Frontal cortex (tissue), 4 donors: ENCODE measurements around the gene C10orf105. TPM values are rescaled to one million over a fixed set of nuclear protein-coding genes. Genes with fewer than 3 reads are reported as not detected.

ENCODE experiments used
- DNase-seq, 2 donors: peaks; one replicate each; pipeline ENCODE4 v3.0.0; 2012; ENCODE audit warnings: low spot score in 2 of 2
- FAIRE-seq: peaks from 2 replicates; lab custom pipeline; 2012; peaks lifted over from hg19 to GRCh38; lab: Jason Lieb, UNC
- total RNA-seq: library from RNA; depleted of rRNA; stranded (reverse); fragments of >200 nt; gene quantifications from one replicate; pipeline ENCODE4 v1.2.3, GENCODE V29; 2014
- donor health status: control.
- donor health status: control.
- donor health status: control.

The C10orf105 gene
- total RNA-seq, 1 donor from 2014 or later, result not detected

GRCh38 chr10:71740069-71740653 lies 20.6 kb upstream of the C10orf105 start:
- FAIRE-seq, result no peak

GRCh38 chr10:71739358-71739900 lies 19.9 kb upstream of the C10orf105 start:
- FAIRE-seq, result no peak
- DNase-seq, result no peak

More at GRCh38 chr10:71740069-71740653, 20.6 kb upstream of the C10orf105 start:
- DNase-seq, result no peak

GRCh38 chr10:71737834-71738197 lies 18.2 kb upstream of the C10orf105 start:
- no peak for FAIRE-seq
- DNase-seq, result no peak

- DNase-seq (no peak), FAIRE-seq (no peak)
Observed at GRCh38 chr10:71737001-71737833, 17.6 kb upstream of the C10orf105 start.

- FAIRE-seq (no peak), DNase-seq (no peak)
Observed at GRCh38 chr10:71736570-71736952, 17.0 kb upstream of the C10orf105 start.

GRCh38 chr10:71735709-71736569 lies 16.4 kb upstream of the C10orf105 start:
- FAIRE-seq (no peak), DNase-seq (no peak)

GRCh38 chr10:71734797-71735196 lies 15.2 kb upstream of the C10orf105 start:
- no peak for FAIRE-seq

GRCh38 chr10:71731791-71732190 lies 12.2 kb upstream of the C10orf105 start:
- DNase-seq (no peak), FAIRE-seq (no peak)

More at GRCh38 chr10:71734797-71735196, 15.2 kb upstream of the C10orf105 start:
- DNase-seq, result no peak

GRCh38 chr10:71729161-71729636 lies 9.6 kb upstream of the C10orf105 start:
- DNase-seq, result no peak
- FAIRE-seq, result no peak

- FAIRE-seq (no peak), DNase-seq (no peak)
Observed at GRCh38 chr10:71727738-71728737, 8.5 kb upstream of the C10orf105 start.

GRCh38 chr10:71727105-71727737 lies 7.6 kb upstream of the C10orf105 start:
- DNase-seq (no peak), FAIRE-seq (no peak)

GRCh38 chr10:71726580-71727104 lies 7.1 kb upstream of the C10orf105 start:
- DNase-seq (no peak), FAIRE-seq (no peak)

GRCh38 chr10:71725998-71726579 lies 6.5 kb upstream of the C10orf105 start:
- FAIRE-seq, result no peak

GRCh38 chr10:71725249-71725648 lies 5.7 kb upstream of the C10orf105 start:
- no peak for FAIRE-seq
- DNase-seq, result no peak

More at GRCh38 chr10:71725998-71726579, 6.5 kb upstream of the C10orf105 start:
- DNase-seq, result no peak

- DNase-seq, result no peak
- no peak for FAIRE-seq
Observed at GRCh38 chr10:71724539-71724938, 5.0 kb upstream of the C10orf105 start.

GRCh38 chr10:71723311-71723710 lies 3.7 kb upstream of the C10orf105 start:
- no peak for FAIRE-seq
- DNase-seq, result no peak

GRCh38 chr10:71722849-71723248 lies 3.3 kb upstream of the C10orf105 start:
- FAIRE-seq (no peak), DNase-seq (no peak)

GRCh38 chr10:71721313-71721712 lies 1.7 kb upstream of the C10orf105 start:
- DNase-seq (no peak), FAIRE-seq (no peak)
